ENCODE results near the gene TTC21A.

TTC21A gene

DNA sequence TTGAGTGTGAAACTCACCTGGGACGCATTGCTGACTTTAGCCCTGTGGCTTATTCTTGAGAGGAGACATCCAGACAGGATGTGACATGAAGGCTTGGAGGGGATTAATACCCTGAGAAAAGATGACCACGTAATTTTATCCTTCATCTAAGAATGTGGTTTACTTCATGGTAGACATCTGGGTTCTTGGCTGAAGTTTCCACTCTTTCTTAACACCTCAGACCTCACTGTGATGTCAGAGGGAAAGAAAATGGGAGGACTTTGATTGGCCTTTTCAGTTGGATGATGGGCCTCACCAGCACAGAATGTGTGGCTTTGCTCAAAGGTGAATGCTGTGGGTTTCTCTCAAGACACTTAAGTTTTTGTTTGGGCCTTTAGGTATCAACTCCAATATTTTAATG is 16.6 kb upstream of the TTC21A start:
- H3K27ac ChIP-seq, result no peak overlapping the region
- no peak for TF ChIP-seq CTCF (conservative IDR thresholded peaks at IDR 0.05)
- no peak for TF ChIP-seq ZFX (IDR thresholded peaks at IDR 0.05)

GRCh38 chr3:39094851-39095677 is 12.4 kb upstream of the TTC21A start:
- no peak overlapping the region for H3K27ac ChIP-seq
- TF ChIP-seq CTCF (conservative IDR thresholded peaks at IDR 0.05) (no peak), ZFX (IDR thresholded peaks at IDR 0.05) (no peak)

DNA sequence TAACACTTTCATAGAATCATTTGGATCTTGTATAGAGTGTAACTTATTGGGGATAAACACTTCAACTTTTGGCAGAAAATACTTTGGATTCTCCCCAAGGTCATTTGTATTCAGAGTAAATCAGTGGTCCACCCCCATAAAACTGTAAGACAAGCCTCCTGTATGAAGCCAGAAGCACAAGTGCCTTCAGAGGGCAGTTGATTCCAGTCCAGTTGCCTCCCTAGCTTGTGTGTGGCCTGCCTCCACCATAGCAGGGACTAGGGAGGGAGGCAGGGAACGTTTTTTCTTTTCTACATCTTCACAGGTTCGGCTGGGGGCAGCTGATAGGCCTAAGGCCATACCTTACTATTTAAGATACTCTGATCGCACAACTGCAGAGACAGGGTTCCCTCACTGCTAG is 11.7 kb upstream of the TTC21A start:
- TF ChIP-seq CTCF (conservative IDR thresholded peaks at IDR 0.05) (no peak), ZFX (IDR thresholded peaks at IDR 0.05) (no peak)
- no peak overlapping the region for H3K27ac ChIP-seq

DNA sequence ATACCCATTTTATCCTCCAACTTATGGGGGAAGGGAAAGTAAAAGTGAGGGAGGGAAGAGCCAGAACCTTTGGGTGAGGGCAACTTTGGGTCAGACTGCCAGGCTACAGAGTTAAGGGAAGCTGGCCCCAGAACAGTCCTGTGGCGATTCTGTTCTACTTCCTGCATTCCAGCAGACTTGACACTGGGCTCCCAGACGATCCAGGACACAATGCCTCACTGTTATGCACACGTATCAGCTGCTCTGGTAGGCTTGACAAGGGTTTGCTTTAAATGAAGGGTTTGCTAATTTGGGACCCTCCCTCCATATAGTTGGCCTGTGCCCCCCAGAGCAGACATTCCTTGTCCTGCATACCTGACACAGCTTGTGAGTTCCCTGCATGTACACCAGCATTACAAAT is 10.7 kb upstream of the TTC21A start:
- H3K27ac ChIP-seq, result no peak overlapping the region
- TF ChIP-seq CTCF (conservative IDR thresholded peaks at IDR 0.05), result no peak
- no peak for TF ChIP-seq ZFX (IDR thresholded peaks at IDR 0.05)

DNA sequence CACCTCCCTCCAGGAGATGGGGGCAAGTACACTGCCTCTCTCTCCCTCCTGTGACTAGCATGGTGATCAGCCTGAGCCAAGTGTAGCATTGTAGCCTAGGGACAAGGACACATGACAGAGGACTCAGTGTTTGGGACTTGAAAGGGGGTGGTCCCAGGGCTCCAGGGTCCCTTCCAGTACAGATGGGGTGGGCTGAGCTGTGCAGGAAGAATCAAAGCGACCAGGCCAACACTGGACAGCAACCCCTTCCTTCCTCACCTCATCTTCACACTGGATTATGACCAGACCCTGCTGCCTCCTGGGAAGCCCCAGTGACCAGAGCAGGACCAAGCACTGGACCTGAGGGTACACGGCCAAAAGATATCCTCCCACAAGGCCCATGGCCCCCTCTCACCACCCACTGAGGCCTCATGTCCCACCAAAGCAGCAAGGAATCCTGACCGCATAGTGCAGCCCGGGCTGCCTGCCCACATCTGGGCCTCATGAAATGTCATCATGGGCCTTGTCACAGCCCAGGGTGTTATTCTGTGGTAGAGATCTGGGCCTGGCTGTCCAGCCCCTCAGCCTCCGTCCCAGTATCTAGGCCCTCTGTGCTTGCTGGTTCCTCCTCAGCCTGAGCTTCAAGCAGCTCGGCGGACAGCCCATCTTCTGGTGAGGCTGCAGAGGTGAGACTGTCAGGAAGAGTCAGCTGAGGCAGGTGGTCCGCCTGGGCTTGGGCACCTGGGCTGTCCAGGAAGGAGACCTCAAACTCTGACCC is 9.6 kb upstream of the TTC21A start:
- H3K27ac ChIP-seq, result no peak overlapping the region
- TF ChIP-seq CTCF (conservative IDR thresholded peaks at IDR 0.05), result no peak
- no peak for TF ChIP-seq ZFX (IDR thresholded peaks at IDR 0.05)

GRCh38 chr3:39098473-39099000 is 8.9 kb upstream of the TTC21A start:
- TF ChIP-seq CTCF (conservative IDR thresholded peaks at IDR 0.05) (no peak), ZFX (IDR thresholded peaks at IDR 0.05) (no peak)
- H3K27ac ChIP-seq, result no peak overlapping the region

GRCh38 chr3:39099242-39099641 is 8.2 kb upstream of the TTC21A start:
- no peak overlapping the region for H3K27ac ChIP-seq

More at GRCh38 chr3:39099242-39099641, 8.2 kb upstream of the TTC21A start:
- TF ChIP-seq ZFX (IDR thresholded peaks at IDR 0.05), result no peak
- TF ChIP-seq CTCF (conservative IDR thresholded peaks at IDR 0.05), result no peak

All from C4-2B (cell line).